HG03442 (cell line): ENCODE results near the gene BCAS4.
"Not testable (repeated sequence)": the region's sequence is repeated elsewhere in the genome, so short reads cannot be mapped to it uniquely, and the experiment has no call there.

Experiments
- ATAC-seq: cut with Tn5 transposase; IDR thresholded peaks from one replicate; pipeline ENCODE4 v1.9.1; 2021; ENCODE audit warnings: mild to moderate bottlenecking, moderate library complexity; ENCODE audit not compliant: unreplicated experiment

Gene BCAS4

DNA sequence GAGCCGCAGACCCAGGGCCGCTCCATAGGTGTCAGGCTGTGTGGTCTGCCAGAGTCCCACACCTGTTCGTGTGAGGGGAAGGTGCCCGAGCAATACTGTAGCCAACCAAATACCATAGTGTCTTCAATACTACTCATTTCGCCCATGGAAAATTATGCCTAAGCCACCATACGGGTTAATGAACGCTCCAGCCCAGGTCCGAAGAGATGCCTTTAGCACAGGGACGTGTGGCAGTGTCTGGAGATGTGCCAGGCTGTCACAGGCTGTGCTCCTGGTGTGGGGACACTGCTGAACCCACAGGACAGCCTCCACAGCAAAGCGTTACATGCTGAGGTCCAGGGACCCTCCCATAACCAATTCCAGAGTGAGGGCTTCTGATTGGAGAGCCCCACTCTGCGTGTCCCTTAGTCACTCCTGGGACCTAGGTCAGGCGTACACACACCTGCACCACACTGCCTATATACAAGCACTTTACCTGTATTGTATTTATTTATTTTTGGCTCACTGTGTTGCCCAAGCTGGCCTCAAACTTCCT, 25.2 kb upstream of the BCAS4 start:
- ATAC-seq: not testable (repeated sequence)

DNA sequence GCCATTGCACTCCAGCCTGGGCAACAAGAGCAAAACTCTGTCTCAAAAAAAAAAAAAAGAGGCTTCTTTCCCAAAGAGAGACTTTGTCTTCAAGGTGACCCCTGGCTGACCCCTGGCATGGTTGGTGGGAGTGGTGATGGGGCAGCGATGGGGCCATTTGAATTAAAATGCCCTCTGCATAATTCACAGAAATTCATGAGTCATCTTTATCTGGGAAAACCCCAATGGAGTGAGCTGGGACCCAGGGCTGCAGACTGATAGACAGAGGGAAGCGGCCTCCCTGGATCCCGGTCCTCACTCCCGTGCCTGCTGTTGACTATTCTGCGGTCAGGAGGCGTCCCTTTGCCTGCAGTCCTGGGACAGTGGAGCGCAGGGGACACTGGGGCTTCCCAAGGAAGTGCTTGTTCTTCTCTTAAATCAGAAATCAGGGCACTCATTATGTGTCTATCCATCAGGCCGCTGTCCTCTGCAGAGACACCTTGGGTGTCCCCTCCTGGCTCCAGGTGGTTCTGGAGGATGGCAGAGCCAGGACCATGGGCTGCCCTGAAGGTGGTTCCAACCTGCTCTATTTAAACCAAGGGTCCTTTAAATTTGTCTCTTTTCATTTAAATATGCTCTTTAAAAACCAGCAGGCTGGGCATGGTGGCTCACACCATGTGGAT, 23.3 kb upstream of the BCAS4 start:
- not testable (repeated sequence) for ATAC-seq

DNA sequence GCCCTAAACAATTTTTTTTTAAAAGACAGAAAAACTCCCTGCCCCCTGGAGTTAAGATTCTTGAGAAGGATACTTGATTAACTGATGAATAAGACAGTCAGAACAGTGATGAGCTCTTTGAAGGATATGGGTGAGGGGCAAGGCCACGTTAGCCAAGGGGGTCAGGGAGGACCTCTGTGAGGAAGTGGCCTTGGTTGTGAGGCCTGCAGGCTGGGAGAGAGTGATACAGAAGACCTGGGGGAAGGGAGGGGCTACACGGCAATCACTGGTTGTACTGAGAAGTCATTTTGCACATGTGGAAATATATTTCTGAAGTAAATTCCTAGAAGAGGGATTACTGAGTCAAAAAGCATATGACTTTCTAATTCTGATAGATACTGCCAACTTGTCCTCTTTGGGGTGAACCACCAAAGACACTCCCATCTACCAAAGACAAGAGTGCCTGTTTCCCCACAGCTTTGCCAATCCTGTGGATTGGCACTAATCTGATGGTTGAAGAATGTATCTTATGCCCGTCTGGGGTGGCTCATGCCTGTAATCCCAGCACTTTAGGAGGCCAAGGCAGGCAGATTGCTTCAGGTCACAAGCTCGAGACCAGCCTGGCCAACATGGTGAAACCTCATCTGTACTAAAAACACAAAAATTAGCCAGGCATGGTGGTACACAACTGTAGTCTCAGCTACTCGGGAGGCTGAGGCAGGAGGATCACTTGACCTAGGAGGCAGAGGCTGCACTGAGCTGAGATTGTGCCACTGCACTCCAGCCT, 22.3 kb upstream of the BCAS4 start:
- ATAC-seq: no peak

DNA sequence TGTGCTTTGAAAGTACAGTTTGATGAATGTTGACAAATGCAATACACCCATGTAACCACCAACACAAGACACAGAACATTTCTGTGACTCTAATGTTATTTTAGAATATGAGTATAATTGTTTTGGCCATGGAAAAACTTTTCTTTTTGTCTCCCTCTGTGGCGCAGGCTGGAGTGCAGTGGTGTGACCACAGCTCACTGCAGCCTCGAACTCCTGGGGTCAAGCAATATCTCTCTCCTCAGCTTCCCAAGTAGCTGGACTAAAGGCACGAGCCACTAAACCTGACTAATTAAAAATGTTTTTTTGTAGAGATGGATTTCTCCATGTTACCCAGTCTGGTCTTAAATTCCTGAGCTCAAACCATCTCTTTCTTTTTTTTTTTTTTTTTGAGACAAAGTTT, 20.3 kb upstream of the BCAS4 start:
- ATAC-seq: no peak

DNA sequence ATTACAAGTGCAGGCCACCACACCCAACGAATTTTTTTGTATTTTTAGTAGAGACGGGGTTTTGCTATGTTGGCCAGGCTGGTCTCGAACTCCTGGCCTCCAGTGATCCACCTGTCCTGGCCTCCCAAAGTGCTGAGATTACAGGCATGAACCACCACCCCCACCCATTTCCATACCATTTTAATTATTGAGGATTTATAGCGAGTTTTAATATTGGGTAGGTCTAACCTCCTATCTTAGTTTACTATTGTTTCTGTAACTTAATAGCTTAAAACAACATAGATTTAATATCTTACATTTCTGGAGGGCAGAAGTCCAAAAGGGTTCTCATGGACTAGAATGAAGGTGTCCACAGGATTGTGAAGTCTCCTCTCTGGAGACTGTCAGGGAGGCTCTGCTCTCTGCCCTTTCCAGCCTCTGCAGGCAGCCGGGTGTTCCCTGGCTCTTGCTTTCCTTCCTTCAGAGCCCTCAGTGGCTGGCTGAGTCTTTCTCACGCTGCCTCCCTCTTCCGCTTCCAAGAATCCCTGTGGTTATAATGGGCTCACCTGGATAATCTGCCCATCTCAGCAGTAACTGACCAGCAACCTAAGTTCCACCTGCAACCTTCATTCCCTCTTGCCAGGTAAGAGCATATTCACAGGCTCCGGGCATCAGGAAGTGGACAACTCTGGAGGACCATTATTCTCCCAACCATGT, 18.6 kb upstream of the BCAS4 start:
- ATAC-seq: no peak

DNA sequence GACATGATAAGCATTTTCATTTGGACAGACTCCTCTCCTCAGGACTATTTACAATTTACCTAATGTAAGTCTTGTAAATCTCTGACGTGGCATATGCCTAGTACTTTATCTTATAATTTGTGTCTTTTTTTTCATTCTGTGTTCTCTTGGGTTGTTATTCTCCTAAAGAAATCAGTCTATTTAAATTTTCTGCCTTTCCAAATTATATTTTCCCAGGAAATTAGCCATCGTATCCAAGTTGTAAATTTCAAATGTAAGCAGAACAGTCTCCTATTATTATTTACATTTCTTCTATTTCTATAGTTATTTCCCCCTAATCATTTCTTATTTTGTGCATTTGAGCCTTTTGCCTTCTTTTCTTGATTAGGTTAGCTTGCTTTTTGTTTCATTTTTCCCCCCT, 17.5 kb upstream of the BCAS4 start:
- ATAC-seq: no peak

DNA sequence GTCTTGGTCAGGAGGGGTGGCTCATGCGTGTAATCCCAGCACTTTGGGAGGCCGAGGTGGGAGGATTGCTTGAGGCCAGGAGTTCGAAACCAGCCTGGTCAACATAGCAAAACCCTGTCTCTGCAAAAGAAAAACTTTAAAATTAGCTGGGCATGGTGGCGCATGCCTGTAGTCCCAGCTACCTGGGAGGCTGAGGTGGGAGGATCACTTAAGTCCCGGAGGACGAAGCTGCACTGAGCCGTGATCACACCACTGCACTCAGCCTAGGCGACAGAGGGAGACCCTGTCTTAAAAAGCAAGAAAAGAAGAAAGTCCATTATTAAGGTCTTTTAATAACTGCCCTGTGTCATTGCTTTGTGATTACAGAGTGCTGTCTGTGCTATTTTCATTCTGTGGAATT, 15.9 kb upstream of the BCAS4 start:
- not testable (repeated sequence) for ATAC-seq

DNA sequence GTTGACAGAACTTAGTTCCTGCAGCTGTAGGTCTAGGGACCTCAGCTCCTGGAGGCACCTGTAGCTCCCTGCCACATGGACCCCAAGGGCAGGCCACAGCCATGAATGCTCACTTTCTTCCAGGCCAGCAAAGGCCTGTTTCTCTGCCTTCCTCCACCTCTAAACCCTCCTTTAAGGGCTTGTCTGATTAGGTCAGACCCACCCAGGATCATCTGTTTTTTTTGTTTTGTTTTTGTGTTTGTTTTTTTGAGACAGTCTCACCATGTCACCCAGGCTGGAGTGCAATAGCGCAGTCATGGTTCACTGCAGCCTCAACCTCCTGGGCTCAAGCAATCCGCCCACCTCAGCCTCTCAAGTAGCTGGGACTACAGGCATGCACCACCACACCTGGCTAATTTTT, 11.5 kb upstream of the BCAS4 start:
- ATAC-seq: no peak

DNA sequence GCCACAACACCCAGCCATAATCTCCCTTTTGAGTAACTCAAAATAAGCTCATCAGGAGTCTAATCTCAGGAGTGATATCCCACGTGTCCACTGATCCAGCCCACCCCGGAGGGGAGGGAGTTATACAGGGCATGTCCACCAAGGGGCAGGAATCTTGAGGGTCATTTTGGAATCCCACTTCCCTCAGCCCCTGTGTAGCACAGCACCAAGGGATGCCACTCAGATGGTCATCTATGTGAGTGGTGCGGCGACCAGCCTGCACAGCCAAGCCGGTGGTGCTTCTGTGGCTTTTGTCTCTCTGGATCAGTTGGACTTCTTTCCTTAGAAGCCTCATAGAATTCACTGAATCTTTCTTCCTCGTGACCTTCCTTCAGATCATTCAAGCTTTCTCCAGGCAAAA, 11.0 kb upstream of the BCAS4 start:
- no peak for ATAC-seq

DNA sequence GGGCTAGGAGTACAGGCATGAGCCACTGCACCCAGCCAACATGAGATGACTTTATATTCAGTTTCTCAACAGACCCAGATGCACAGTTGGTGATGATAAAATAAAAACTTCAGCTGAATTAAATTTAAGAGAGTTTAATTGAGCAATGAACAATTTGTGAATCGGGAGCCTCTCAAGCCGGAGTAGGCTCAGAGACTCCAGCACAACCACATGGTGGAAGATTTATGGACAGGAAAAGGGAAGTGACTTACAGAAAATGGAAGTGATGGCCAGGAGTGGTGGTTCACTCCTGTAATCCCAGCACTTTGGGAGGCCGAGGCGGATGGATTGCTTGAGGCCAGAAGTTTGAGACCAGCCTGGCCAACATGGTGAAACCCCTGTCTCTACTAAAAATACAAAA, 10.4 kb upstream of the BCAS4 start:
- ATAC-seq: no peak

DNA sequence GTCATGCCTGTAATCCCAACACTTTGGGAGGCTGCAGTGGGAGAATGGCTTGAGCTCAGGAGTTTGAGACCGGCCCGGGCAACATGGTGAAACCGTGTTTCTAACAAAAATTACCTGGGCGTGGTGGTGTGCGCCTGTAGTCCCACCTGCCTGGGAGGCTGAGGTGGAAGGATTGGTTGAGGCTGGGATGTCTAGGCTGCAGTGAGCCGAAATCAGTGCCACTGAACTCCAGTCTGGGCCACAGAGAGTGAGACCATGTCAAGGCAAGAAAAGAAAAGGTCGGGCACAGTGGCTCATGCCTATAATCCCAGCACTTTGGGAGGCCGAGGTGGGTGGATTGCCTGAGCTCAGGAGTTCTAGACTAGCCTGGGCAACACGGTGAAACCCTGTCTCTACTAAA, 8.2 kb upstream of the BCAS4 start:
- ATAC-seq: no peak

DNA sequence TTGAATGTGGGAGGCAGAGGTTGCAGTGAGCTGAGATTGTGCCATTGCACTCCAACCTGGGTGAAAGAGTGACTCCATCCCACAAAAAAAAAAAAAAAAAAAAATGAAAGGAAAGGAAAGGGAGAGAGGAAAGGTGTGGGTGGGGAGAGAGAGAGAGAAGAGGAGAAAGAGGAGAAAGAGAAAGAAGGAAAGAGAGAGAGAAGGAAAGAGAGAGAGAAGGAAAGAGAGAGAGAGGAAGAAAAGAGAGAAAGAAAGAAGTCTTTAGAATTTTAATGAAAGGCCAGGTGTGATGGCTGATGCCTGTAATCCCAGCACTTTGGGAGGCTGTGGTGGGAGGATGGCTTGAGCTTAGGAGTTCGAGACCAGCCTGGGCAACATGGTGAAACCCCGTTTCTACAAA, 7.7 kb upstream of the BCAS4 start:
- no peak for ATAC-seq

DNA sequence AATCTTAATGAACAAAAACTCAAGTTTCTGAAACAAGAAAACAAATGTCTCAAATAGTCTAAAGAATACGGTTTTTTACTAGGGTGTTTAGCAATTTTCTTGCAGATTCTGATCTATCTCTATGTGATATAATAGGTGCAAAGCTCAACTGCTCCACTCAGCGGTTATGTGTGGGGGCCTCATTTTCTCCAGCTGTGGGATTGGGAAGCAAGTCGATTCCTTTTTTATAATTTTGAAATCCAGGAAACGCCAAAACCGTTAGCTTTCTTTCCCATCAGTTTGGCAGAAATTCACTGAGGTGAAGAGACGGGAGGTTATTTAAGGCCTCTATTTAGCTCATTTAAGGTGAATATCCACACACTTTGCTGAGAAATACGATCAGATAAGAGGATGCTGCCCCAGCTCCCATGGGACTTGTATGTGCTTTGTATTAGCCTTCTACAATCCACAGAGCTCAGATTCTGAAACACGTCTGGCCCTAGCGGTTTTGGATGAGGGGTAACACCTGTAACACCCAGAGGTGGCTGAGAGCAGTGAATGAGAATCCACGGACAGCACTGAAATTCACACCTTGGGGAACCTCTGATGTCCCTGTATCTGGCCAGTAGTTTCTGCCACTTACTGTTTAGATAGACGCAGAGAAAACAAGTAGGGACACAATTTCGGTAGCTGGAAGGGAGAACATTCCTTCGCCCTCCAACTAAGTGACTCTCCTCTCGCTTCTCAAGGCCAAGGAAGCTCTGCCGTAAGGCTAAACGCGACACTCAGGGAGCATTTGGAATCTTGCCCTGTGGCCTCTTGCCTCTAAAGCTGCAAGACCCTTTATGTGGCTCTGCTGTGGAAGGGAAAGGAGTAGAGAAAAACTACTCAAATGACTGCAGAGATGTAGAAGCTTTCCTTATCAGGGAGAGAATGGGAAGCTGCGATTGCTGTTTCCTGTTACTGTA, 6.5 kb upstream of the BCAS4 start:
- ATAC-seq: no peak

DNA sequence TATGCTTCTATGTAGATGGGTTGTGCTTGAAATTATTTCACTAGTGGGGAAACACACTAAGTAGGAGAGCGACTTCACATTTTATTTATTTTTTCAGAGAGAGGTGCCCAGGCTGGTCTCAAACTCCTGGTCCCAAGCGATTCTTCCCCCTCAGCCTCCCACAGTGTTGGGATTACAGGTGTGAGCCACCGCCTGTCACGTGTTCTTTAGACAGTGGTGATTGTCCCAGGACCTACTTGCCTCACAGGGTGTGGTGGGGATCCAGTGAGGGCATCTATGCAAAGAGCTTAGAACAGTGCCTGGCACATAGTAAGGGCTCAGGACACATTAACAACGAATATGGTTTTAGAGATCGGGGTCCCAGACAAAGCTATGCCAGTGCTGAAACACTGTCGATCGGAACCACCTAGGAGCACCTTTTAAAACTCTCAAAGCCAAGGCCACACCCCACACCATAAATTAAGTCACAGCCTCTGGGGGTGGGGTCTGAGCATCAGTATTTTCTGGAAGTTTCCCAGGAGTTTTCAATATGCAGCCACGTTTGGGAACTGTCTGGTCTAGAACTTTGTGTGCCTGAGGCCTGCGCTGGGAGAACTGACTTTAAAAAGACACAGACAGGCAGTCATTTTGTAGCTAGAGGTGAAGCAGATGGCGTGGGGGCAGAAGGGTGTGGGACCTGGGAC, 4.8 kb upstream of the BCAS4 start:
- no peak for ATAC-seq

DNA sequence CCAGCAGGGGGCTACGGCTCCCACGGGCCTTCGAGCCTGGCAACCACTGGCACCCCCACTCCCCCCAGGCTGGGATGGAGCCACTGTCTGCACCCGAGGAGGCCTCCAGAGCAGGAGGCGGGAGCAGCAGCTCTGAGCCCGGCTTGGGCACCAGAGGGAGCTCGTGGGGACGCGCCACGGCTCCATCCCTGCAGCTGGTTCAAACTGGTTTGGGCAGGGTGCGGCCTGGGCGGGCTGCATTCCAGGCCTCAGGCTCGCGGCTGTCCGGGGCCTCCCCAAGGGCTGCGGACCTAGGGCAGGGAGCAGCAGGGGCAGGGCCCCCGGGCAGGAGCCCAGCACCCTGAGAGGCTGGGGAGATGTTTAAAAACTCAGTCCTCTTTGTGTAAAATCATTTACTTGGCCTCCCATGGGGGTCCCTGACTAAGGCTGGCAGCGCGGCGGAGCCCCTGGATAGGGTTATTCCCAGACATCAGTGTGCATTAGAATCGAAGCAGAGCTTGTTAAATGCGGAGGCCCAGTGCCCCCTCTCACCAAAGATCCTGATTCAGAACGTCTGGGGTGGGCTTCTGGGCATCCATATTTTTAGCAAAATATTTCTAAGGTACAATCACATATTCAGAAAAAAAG, 4.1 kb upstream of the BCAS4 start:
- ATAC-seq: peak; percentile 64

DNA sequence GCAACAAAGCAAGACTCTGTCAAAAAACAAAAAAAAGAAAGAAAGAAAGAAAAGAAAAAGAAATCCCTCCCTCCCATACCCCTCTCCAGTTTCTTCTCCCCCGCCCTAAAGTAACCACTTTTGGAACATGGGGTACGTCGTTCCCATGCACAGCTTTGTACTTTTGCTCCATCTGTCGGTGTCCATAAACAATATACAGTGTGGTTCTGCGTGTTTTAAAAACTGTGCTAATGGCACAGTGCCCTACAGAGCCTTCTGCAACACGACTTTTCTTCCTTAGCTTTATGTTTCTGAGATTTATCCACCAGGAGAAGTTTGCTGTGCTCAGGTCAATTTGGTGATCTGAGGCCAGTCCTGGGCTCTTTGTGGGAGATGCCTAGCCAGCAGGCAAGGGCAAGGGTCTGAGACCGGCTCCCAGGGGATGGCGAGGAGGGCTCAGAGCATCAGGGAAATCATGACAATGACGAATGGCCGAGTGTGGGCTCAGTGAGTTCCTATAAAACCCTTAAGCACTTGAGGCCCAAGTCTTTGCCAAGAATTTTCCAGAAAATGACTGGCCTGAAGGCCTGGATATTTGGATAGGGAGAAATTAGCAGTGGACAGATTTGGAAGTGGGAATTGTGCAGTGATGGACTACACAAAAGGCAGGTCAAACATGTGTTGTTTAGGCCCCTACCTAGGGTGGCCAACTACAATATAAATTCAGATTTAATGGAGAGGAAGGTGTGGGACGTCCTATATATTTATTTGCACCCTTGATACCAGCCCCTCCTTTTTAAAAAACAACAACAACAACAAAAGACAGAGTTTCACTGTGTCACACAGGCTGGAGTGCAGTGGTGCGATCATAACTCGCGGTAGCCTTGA, 1.9 kb upstream of the BCAS4 start:
- ATAC-seq: no peak

DNA sequence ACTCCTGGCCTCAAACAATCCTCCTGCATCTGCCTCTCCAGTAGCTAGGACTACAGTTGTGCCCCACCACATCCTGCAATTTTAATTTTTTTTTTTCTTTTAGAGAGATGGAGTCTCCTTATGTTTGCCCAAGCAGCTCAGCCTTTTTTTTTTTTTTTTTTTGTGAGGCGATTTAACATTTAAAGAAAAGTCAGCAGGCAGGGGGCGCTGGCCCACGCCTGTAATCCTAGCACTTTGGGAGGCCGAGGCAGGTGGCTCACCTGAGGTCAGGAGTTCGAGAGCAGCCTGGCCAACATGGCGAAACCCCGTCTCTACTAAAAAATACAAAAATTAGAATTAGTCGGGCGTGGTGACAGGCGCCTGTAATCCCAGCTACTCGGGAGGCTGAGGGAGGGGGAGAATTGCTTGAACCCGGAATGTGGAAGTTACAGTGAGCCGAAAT, 1.3 kb upstream of the BCAS4 start:
- not testable (repeated sequence) for ATAC-seq

DNA sequence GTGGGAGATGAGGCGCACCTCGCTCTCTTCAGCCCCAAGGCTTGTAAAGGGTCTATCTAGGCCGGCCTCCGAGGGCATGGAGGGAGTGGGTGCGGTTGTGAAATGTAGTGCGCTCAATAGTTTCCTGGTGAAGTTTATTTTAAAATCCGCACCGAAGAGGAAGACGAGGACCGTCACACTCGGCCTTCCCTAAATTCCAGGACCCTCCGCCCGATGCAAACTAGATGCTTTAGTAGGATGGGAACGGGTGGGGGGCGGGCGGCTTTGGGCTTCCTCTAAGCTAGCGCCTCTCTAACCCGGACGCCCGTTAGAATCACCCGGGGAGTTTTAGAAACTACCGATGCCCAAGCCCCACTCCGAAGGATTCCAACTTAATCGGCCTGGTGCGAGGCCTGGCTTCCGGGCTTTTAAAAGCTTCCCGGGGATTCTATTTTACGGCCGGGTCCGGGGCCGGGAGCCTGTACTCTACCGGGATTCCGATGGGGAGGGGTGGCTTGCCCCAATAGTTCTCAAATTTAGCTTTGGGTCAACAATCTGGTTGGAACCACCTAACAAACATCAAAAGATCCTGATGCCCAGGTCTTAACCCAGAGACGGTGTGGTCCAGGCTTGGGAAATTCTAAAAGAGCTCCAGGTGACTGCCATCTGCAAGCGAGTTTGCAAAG, 548 bp upstream of the BCAS4 start:
- no peak for ATAC-seq
